Measurements from ENCODE around the gene CHN1. TPM values are rescaled to one million over a fixed set of nuclear protein-coding genes. Genes with fewer than 3 reads are reported as not detected.

The CHN1 gene
- total RNA-seq, 4 donors from 2014 or later: 2.7 to 6.1 (median 3.4) TPM

DNA sequence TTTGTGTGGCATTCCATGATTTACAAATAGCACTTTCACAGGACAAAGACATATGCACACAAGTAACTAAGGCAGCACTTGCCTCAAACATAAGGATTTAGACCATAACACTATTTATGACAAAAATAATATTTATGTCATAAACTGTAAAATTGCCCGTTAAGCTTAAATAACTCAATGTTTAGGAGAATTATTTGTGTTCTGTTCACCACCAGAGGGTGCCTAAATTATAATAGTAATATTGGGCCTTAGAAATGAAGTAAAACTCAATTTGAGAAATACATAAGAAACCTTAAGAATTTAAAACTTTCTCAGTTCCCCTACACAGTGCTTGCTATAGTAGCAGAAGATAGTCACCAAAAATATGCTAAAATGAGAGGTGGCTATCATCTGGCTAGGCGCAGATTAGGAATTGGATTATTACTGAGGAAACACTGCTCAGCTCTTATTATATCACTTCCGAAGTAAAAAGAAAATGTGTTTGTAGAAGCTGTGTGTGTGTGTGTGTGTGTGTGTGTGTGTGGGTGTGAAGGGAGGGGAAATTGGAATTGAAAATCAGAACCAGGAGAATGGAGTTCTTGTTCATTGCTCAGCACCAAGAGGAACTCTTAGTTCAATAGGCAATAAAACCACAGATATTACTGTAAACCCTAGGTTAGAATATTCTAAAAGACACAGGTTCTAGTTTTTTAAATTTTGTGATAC lies 4.9 kb upstream of the CHN1 start:
- TF ChIP-seq, protein P1, sequence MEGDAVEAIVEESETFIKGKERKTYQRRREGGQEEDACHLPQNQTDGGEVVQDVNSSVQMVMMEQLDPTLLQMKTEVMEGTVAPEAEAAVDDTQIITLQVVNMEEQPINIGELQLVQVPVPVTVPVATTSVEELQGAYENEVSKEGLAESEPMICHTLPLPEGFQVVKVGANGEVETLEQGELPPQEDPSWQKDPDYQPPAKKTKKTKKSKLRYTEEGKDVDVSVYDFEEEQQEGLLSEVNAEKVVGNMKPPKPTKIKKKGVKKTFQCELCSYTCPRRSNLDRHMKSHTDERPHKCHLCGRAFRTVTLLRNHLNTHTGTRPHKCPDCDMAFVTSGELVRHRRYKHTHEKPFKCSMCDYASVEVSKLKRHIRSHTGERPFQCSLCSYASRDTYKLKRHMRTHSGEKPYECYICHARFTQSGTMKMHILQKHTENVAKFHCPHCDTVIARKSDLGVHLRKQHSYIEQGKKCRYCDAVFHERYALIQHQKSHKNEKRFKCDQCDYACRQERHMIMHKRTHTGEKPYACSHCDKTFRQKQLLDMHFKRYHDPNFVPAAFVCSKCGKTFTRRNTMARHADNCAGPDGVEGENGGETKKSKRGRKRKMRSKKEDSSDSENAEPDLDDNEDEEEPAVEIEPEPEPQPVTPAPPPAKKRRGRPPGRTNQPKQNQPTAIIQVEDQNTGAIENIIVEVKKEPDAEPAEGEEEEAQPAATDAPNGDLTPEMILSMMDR (IDR thresholded peaks at IDR 0.05): no peak
- no peak for TF ChIP-seq POLR2A (IDR thresholded peaks at IDR 0.05)
- intact Hi-C loops (cut with DNase I; ENCODE audit: low total_unique reads): no loop called here

DNA sequence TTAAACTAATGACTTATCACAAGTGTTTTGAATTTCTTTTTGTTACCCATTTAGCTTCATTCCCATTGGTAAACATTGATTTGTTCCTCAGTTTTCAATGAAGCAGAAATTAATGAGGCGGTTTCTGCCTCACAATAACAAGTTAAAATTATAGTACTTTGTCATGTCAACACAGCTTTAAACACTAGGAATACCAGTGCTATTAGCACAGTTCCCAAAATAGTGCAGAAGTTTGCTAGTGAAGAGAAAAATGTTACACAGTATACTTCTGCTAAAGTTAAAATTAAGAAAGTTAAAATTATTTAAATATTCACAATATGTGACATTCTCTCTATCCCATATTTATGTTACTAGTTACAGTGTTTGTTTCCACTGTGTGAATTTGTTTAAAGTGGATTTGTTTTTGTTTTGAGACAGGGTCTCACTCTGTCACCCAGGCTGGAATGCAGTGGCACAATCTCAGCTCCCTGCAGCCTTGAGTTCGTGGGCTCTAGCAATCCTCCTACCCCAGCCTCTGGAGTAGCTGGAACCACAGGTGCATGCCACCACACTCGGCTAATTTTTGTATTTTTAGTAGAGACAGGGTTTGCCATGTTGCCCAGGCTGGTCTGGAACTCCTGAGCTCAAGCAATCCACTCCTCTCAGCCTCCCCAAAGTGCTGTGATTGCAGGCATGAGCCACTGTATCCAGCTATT lies 3.8 kb upstream of the CHN1 start:
- no peak for DNase-seq (ENCODE audit: low spot score in 2 of 2)
- WGBS, 2 donors: 83 to 87% methylated on average over 3 of the region's 3 CpGs
- intact Hi-C loops (cut with DNase I; ENCODE audit: low total_unique reads): no loop called here
- H3K4me3 ChIP-seq (ENCODE audit: low read depth, poor library complexity, severe bottlenecking): no peak overlapping the region
- TF ChIP-seq, protein P1 (IDR thresholded peaks at IDR 0.05): no peak
- TF ChIP-seq POLR2A (IDR thresholded peaks at IDR 0.05): no peak

More for the DNA sequence above, 4.9 kb upstream of the CHN1 start:
- 77% methylated on average over 3 of the region's 3 CpGs for WGBS, 2 donors
- DNase-seq (ENCODE audit: low spot score in 2 of 2): no peak
- H3K4me3 ChIP-seq (ENCODE audit: low read depth, poor library complexity, severe bottlenecking): no peak overlapping the region

DNA sequence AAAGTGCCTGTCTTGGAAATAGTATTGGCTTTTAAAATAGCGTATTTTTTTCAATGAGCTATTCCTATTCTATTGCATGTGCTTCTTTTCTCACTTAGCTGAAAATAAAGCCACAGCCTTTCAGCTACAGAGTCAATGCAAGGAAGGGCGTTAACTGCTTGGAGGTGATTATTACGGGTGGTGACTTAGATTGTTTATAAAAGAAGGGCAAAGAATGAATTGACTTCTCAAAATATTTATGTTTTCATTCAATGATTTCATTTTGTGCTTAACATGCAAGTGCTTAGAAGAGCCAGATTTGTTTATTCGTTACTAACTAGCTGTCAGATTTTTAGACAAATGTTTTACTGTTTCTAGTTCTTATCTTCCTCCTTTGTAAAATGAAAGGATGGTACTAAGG lies 2.8 kb upstream of the CHN1 start:
- no peak for DNase-seq (ENCODE audit: low spot score in 2 of 2)
- intact Hi-C loops (cut with DNase I; ENCODE audit: low total_unique reads): no loop called here
- no peak for TF ChIP-seq POLR2A (IDR thresholded peaks at IDR 0.05)
- TF ChIP-seq, protein P1 (IDR thresholded peaks at IDR 0.05): no peak
- WGBS, 2 donors: 77 to 85% methylated on average over 4 of the region's 4 CpGs
- H3K4me3 ChIP-seq (ENCODE audit: low read depth, poor library complexity, severe bottlenecking): no peak overlapping the region

DNA sequence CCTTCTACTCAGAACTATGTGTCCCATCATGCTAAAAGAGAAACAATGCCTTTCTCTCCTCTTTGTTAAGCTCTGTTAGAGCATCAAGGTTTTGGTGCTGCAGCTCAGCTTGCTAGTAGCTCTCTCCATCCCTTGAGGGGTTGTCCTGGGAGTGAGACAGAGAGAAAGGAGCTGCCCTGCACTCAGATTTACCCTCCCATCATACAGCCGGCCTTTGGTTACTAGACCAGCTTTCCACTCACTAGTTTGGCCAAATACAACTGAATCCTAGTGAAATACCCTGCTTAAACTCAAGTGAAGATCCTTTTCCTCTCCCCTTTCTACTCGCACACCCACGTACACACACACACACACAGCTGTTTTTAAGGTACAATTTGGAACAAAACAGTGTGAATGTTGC lies 2.3 kb upstream of the CHN1 start:
- TF ChIP-seq, protein P1 (IDR thresholded peaks at IDR 0.05): no peak
- TF ChIP-seq POLR2A (IDR thresholded peaks at IDR 0.05): no peak
- intact Hi-C loops (cut with DNase I; ENCODE audit: low total_unique reads): no loop called here
- DNase-seq (ENCODE audit: low spot score in 2 of 2): no peak
- no peak overlapping the region for H3K4me3 ChIP-seq (ENCODE audit: low read depth, poor library complexity, severe bottlenecking)
- 74 to 89% methylated on average over 3 of the region's 3 CpGs for WGBS, 2 donors

DNA sequence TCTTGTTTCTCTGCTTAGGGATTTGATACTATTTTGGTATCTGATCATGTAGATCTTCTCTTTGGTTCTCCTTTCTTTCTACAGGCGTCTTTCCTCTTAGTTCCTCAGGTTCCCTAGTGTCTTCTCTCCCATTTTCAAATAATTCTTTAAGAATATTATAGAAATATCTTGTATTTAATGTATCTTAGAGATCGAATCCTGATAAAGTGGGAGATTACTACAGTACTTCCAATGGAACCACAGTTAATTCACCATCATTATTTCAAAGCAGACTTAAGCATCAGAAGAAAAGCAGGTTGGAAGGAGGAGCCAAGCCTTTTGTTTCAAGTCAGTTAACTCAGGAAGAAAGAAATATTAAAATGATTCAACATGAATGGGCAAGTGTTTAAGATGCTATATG lies 1.1 kb upstream of the CHN1 start:
- 81 to 86% methylated on average over 2 of the region's 2 CpGs for WGBS, 2 donors
- TF ChIP-seq, protein P1 (IDR thresholded peaks at IDR 0.05): no peak
- H3K4me3 ChIP-seq (ENCODE audit: low read depth, poor library complexity, severe bottlenecking): no peak overlapping the region
- DNase-seq (ENCODE audit: low spot score in 2 of 2): no peak
- intact Hi-C loops (cut with DNase I; ENCODE audit: low total_unique reads): no loop called here
